ENCODE data around the gene SORCS2. TPM values are rescaled to one million over a fixed set of nuclear protein-coding genes. Genes with fewer than 3 reads are reported as not detected.

SORCS2 gene
- total and polyA plus RNA-seq, 2 of the 8 experiments (the other 6 are each of a cell fraction or from before 2014, with no cell fraction given) = 0.36 to 1.8 TPM

DNA sequence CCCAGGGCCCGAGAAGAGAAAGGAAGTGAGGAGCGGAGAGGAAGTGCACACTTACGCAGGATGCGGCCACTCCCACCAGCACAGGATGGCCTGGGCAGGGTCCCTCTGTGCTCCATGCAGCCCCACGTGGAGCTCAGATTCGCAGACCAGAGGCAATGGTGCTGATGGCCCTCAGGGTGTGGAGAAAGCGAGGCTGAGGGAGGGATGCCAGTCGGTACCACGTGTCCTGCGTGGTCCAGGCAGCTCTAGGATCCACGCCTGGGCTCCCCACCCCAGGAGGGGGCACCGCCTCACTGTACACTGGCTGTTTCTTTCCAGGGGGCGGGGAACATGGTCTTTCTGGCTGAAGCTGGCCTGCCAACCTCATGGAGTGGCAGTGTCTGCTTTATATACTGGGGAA is 505.5 kb downstream of the SORCS2 start (continued):
- TF ChIP-seq SIX5 (IDR thresholded peaks at IDR 0.05; ENCODE audit: low read depth, low read length) (no peak), ASH2L (IDR thresholded peaks at IDR 0.05; ENCODE audit: low read length) (no peak)
